ENCODE results near the gene KLK13.

KLK13 gene

GRCh38 chr19:51091895-51092873, 27.3 kb upstream of the KLK13 start:
- DNase-seq (ENCODE audit: low read depth) = no peak

GRCh38 chr19:51091126-51091525, 26.2 kb upstream of the KLK13 start:
- no peak for DNase-seq (ENCODE audit: low read depth)

- no peak for DNase-seq (ENCODE audit: low read depth)
Observed at GRCh38 chr19:51090471-51090870, 25.6 kb upstream of the KLK13 start.

GRCh38 chr19:51089786-51090185, 24.9 kb upstream of the KLK13 start:
- DNase-seq (ENCODE audit: low read depth) = no peak

GRCh38 chr19:51086153-51086850, 21.4 kb upstream of the KLK13 start:
- no peak for DNase-seq (ENCODE audit: low read depth)

GRCh38 chr19:51084505-51084904, 19.6 kb upstream of the KLK13 start:
- no peak for DNase-seq (ENCODE audit: low read depth)

- DNase-seq (ENCODE audit: low read depth) = no peak
Observed at GRCh38 chr19:51083783-51084182, 18.9 kb upstream of the KLK13 start.

GRCh38 chr19:51083181-51083580, 18.3 kb upstream of the KLK13 start:
- no peak for DNase-seq (ENCODE audit: low read depth)

GRCh38 chr19:51082611-51083010, 17.7 kb upstream of the KLK13 start, which contains the start of gene KLK14:
Gene KLK14 (minus strand): TSS chr19:51082887. CDS start chr19:51082614, 273 bp downstream.
- no peak for DNase-seq (ENCODE audit: low read depth)

- no peak for DNase-seq (ENCODE audit: low read depth)
Observed at GRCh38 chr19:51081476-51081875, 16.6 kb upstream of the KLK13 start.

GRCh38 chr19:51079481-51080110, 14.7 kb upstream of the KLK13 start:
- DNase-seq (ENCODE audit: low read depth) = no peak

- no peak for DNase-seq (ENCODE audit: low read depth)
Observed at GRCh38 chr19:51078731-51079130, 13.8 kb upstream of the KLK13 start.

- no peak for DNase-seq (ENCODE audit: low read depth)
Observed at GRCh38 chr19:51078104-51078503, 13.2 kb upstream of the KLK13 start.

GRCh38 chr19:51076631-51077213, 11.8 kb upstream of the KLK13 start:
- DNase-seq (ENCODE audit: low read depth) = no peak

- no peak for DNase-seq (ENCODE audit: low read depth)
Observed at GRCh38 chr19:51075998-51076397, 11.1 kb upstream of the KLK13 start.

- DNase-seq (ENCODE audit: low read depth) = no peak
Observed at GRCh38 chr19:51071095-51071405, 6.2 kb upstream of the KLK13 start.

- DNase-seq (ENCODE audit: low read depth) = no peak
Observed at GRCh38 chr19:51070334-51071094, 5.6 kb upstream of the KLK13 start.

GRCh38 chr19:51066393-51067186, 1.7 kb upstream of the KLK13 start:
- DNase-seq (ENCODE audit: low read depth) = no peak

- no peak for DNase-seq (ENCODE audit: low read depth)
Observed at GRCh38 chr19:51065221-51065960, 499 bp upstream of the KLK13 start.

- no peak for DNase-seq (ENCODE audit: low read depth)
Observed at GRCh38 chr19:51063664-51064063, 1.2 kb downstream of the KLK13 start.

Data from HS-27A (cell line).